Epithelial cell of esophagus (primary cell): Measurements from ENCODE around the gene DIO3.

Experiments
- DNase-seq: peaks from one replicate; pipeline ENCODE4 v3.0.0; 2010; ENCODE audit warnings: low read depth
- H3K4me3 ChIP-seq: 2 replicates; pipeline ENCODE4 v1.5.1; 2011; ENCODE audit warnings: mild to moderate bottlenecking, low read length, control low read depth
- TF ChIP-seq, protein P1 (sequence below): IDR thresholded peaks from 2 replicates; pipeline ENCODE4 v1.5.1; 2011; ENCODE audit warnings: low read depth, mild to moderate bottlenecking, low read length, control low read depth, inconsistent platforms; ENCODE audit not compliant: insufficient read depth; ENCODE audit errors: missing control alignments

Gene DIO3

DNA sequence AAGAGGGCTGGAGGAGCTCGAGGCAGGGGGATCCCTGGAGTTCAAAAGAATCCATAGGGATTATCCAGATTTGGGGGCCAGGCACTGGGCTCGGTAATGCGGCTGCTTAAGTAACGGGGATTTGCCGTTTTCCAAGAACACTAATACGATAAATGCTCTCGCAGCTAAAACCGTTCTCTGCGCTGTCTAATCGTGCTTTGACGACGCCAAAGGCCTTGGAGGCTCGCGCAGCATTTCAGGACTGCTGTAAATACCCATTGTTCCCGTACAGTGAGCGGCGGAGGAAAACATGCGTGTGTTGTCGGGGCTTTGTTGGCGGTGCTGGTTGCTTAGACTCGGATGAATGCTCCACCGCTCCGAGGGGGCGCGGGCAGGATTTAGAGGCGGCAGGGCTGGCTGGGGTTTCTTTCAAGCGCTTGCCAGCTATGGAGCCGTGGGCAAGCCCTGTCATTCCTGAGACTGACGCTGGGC is 26.2 kb downstream of the DIO3 start:
- DNase-seq, result no peak
- TF ChIP-seq, protein P1, sequence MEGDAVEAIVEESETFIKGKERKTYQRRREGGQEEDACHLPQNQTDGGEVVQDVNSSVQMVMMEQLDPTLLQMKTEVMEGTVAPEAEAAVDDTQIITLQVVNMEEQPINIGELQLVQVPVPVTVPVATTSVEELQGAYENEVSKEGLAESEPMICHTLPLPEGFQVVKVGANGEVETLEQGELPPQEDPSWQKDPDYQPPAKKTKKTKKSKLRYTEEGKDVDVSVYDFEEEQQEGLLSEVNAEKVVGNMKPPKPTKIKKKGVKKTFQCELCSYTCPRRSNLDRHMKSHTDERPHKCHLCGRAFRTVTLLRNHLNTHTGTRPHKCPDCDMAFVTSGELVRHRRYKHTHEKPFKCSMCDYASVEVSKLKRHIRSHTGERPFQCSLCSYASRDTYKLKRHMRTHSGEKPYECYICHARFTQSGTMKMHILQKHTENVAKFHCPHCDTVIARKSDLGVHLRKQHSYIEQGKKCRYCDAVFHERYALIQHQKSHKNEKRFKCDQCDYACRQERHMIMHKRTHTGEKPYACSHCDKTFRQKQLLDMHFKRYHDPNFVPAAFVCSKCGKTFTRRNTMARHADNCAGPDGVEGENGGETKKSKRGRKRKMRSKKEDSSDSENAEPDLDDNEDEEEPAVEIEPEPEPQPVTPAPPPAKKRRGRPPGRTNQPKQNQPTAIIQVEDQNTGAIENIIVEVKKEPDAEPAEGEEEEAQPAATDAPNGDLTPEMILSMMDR, result no peak
- no peak overlapping the region for H3K4me3 ChIP-seq

GRCh38 chr14:101588286-101588975 is 27.1 kb downstream of the DIO3 start:
- DNase-seq, result no peak
- TF ChIP-seq, protein P1, result no peak
- no peak overlapping the region for H3K4me3 ChIP-seq

- TF ChIP-seq, protein P1, result no peak
- no peak overlapping the region for H3K4me3 ChIP-seq
- no peak for DNase-seq
Observed at GRCh38 chr14:101588990-101589389, 27.7 kb downstream of the DIO3 start.

DNA sequence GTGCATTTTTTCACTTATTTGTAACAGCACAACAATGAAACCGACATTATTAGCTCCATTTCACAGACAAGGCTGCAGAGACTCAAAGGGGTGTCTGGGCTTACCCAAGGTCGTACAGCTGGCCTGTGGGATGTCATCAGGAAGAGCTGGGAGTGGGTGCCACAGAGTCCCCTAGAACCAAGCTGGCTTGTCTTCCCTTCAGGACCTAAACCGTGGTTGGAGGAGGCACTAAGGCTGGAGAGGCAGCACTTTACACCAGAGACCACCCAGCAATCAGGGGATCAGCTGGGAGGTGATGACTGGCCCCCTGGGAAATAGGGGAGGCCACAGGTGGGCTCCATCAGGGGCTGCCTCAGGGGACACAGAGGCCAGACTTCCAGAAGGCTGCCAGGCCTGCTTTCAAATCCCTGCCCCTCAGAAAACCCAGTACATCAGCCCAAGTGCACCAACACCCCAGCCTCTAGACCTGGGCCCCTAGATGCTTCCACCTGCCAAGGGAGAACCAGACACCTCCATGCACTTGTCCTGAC is 28.3 kb downstream of the DIO3 start:
- no peak overlapping the region for H3K4me3 ChIP-seq
- DNase-seq, result no peak
- TF ChIP-seq, protein P1, result no peak

GRCh38 chr14:101590062-101590461 is 28.8 kb downstream of the DIO3 start:
- no peak for DNase-seq
- H3K4me3 ChIP-seq, result no peak overlapping the region
- TF ChIP-seq, protein P1, result no peak

DNA sequence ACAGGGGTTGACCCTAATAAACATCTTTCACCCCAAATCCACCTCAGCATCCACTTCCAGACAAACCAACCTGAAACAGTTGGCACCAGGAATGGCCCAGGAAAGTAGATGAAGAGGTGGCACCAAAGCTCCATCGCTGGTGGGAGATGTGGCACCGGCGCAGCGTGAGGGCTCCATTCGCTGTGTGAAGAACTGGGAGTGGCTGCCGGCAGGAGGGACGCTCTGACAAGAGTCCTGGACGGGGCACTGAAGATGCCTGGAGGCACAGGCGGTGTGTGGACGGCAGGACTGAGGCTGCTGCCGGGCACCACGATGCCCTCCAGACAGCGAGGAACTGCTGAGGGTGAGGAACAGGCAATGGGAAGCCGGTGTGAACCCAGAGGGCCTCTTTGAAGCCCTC is 29.3 kb downstream of the DIO3 start:
- DNase-seq, result no peak
- TF ChIP-seq, protein P1, result no peak
- no peak overlapping the region for H3K4me3 ChIP-seq

GRCh38 chr14:101591121-101591520 is 29.8 kb downstream of the DIO3 start:
- no peak overlapping the region for H3K4me3 ChIP-seq
- DNase-seq, result no peak
- TF ChIP-seq, protein P1, result no peak
